NCI-H146 treated with DMSO at 0.1 percent for 48 hours (cell line): ENCODE results near the gene UQCR10.
"Not testable (repeated sequence)": the region's sequence is repeated elsewhere in the genome, so short reads cannot be mapped to it uniquely, and the experiment has no call there.

Source experiments
- DNase-seq: peaks from one replicate; lab custom pipeline; 2025; ENCODE audit not compliant: unreplicated experiment; lab: John Stamatoyannopoulos, UW

UQCR10 gene

GRCh38 chr22:29737251-29738117, 29.7 kb upstream of the UQCR10 start:
- DNase-seq = no peak

GRCh38 chr22:29738118-29738815, 28.9 kb upstream of the UQCR10 start:
- no peak for DNase-seq

GRCh38 chr22:29739346-29739875, 27.8 kb upstream of the UQCR10 start:
- no peak for DNase-seq

GRCh38 chr22:29740216-29740615, 27.0 kb upstream of the UQCR10 start:
- DNase-seq = no peak

GRCh38 chr22:29741926-29742325, 25.2 kb upstream of the UQCR10 start:
- DNase-seq = no peak

GRCh38 chr22:29742326-29742725, 24.8 kb upstream of the UQCR10 start:
- no peak for DNase-seq

- no peak for DNase-seq
Measured at GRCh38 chr22:29744902-29745301, 22.3 kb upstream of the UQCR10 start.

GRCh38 chr22:29747832-29748231, 19.3 kb upstream of the UQCR10 start:
- no peak for DNase-seq

- DNase-seq = no peak
Measured at GRCh38 chr22:29748248-29748893, 18.8 kb upstream of the UQCR10 start.

- DNase-seq = no peak
Measured at GRCh38 chr22:29750029-29750428, 17.1 kb upstream of the UQCR10 start.

- DNase-seq = no peak
Measured at GRCh38 chr22:29750559-29751538, 16.3 kb upstream of the UQCR10 start.

GRCh38 chr22:29751669-29752068, 15.5 kb upstream of the UQCR10 start:
- no peak for DNase-seq

GRCh38 chr22:29753808-29754657, 13.1 kb upstream of the UQCR10 start:
- DNase-seq = no peak

- not testable (repeated sequence) for DNase-seq
Measured at GRCh38 chr22:29754658-29755395, 12.3 kb upstream of the UQCR10 start.

- peak; percentile 15 for DNase-seq
Measured at GRCh38 chr22:29755889-29756288, 11.3 kb upstream of the UQCR10 start.

- no peak for DNase-seq
Measured at GRCh38 chr22:29756341-29756740, 10.8 kb upstream of the UQCR10 start.

GRCh38 chr22:29757096-29757495, 10.1 kb upstream of the UQCR10 start:
- DNase-seq = no peak

GRCh38 chr22:29758068-29758622, 9.0 kb upstream of the UQCR10 start:
- DNase-seq = no peak
